HEK293 (cell line): ENCODE measurements around the gene ITPKA.

ENCODE experiments used
- GFI1B ChIP-seq: fragments of 450-650 bp; formaldehyde crosslinking; IDR thresholded peaks from 2 replicates; pipeline ENCODE4 v1.5.1; 2016; ENCODE audit warnings: missing biosample characterization, missing genetic modification characterization
- ZBTB1 ChIP-seq: fragments of 450-650 bp; formaldehyde crosslinking; IDR thresholded peaks from 2 replicates; pipeline ENCODE4 v1.5.1; 2016; ENCODE audit warnings: missing biosample characterization, missing genetic modification characterization
- ZEB2 ChIP-seq: fragments of 450-650 bp; formaldehyde crosslinking; IDR thresholded peaks from 2 replicates; pipeline ENCODE4 v1.5.1; 2016; ENCODE audit warnings: missing biosample characterization, missing genetic modification characterization
- ZNF514 ChIP-seq: fragments of 450-650 bp; formaldehyde crosslinking; IDR thresholded peaks from 2 replicates; pipeline ENCODE4 v1.5.1; 2016; ENCODE audit warnings: missing biosample characterization, missing genetic modification characterization
- ZNF629 ChIP-seq: fragments of 450-650 bp; formaldehyde crosslinking; IDR thresholded peaks from 2 replicates; pipeline ENCODE4 v1.5.1; 2017; ENCODE audit warnings: missing biosample characterization, missing genetic modification characterization
- TF ChIP-seq, protein P1 (sequence below): fragments of 450-650 bp; formaldehyde crosslinking; IDR thresholded peaks from 2 replicates; pipeline ENCODE4 v1.5.1; 2016; ENCODE audit warnings: missing biosample characterization, missing genetic modification characterization

DNA sequence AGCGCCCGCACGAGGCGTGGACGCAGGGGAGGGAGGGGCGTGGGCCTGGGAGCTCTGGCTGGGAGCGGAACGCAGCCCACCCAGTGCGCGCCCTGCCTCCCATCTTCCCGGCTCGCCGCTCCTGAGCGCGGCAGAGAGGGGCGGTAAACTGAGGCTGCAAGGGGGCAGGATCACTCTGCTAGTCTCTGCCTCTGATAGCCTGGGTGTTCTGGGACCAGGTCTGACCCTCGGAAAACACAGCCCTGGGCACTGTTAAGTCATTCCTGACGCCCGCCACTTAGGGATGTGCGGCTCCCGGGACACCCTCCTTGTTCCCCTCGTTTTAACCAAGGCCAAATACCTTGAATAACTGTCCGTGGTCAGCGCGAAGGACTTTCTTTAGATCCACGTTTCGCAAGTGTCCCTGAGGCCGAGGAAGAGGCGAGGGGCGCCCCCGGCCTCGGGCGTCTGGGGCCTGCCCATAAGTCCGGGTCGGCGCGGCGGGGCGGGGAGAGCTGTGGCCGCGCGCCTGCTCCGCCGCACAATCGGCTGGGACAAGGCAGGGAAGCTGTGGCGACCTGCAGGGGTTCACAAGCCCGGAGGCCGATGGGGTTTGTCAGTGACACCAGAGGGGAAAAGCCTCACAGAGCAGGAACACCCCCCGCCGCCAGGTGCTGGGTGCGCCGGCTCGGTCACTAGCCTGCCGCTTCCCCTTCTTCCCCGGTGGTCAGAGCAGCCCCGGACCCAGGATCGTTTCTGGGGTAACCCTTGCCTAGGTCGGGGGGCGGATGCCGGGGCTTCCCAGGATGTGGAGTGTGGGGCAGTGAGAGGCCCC is 1.5 kb downstream of the ITPKA start:
- TF ChIP-seq, protein P1, sequence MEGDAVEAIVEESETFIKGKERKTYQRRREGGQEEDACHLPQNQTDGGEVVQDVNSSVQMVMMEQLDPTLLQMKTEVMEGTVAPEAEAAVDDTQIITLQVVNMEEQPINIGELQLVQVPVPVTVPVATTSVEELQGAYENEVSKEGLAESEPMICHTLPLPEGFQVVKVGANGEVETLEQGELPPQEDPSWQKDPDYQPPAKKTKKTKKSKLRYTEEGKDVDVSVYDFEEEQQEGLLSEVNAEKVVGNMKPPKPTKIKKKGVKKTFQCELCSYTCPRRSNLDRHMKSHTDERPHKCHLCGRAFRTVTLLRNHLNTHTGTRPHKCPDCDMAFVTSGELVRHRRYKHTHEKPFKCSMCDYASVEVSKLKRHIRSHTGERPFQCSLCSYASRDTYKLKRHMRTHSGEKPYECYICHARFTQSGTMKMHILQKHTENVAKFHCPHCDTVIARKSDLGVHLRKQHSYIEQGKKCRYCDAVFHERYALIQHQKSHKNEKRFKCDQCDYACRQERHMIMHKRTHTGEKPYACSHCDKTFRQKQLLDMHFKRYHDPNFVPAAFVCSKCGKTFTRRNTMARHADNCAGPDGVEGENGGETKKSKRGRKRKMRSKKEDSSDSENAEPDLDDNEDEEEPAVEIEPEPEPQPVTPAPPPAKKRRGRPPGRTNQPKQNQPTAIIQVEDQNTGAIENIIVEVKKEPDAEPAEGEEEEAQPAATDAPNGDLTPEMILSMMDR: no peak
- TF ChIP-seq ZEB2 (tag by site-specific recombination) (no peak), ZNF629 (tag by site-specific recombination) (no peak), ZNF514 (tag by site-specific recombination) (no peak), ZBTB1 (tag by site-specific recombination) (no peak), GFI1B (tag by site-specific recombination) (no peak)
